ENCODE results near the gene SNIP1.
"Not testable (repeated sequence)": the region's sequence is repeated elsewhere in the genome, so short reads cannot be mapped to it uniquely, and the experiment has no call there.

SNIP1 gene

DNA sequence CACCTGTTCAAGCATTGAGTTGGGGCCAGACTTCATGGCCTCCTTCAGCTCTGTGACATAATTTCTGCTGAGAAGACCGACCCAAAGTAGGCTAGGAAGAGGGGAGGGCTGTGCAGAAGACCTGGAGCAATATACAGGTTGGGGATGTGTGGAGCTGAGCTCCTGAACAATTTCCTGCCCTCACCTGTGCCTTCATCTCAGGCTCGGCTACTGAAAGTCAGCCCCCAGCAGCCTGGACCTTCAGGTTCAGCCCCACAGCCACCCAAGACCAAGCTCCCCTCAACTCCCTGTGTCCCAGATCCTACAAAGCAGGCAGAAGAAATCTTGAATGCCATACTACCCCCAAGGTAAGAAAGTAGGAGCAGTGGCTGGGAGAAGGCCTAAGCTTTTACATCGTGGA, 3.3 kb upstream of the SNIP1 start:
- TF ChIP-seq, protein P1, sequence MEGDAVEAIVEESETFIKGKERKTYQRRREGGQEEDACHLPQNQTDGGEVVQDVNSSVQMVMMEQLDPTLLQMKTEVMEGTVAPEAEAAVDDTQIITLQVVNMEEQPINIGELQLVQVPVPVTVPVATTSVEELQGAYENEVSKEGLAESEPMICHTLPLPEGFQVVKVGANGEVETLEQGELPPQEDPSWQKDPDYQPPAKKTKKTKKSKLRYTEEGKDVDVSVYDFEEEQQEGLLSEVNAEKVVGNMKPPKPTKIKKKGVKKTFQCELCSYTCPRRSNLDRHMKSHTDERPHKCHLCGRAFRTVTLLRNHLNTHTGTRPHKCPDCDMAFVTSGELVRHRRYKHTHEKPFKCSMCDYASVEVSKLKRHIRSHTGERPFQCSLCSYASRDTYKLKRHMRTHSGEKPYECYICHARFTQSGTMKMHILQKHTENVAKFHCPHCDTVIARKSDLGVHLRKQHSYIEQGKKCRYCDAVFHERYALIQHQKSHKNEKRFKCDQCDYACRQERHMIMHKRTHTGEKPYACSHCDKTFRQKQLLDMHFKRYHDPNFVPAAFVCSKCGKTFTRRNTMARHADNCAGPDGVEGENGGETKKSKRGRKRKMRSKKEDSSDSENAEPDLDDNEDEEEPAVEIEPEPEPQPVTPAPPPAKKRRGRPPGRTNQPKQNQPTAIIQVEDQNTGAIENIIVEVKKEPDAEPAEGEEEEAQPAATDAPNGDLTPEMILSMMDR (IDR thresholded peaks at IDR 0.05), result no peak
- peak overlapping the region; percentile 61 for H3K4me3 ChIP-seq
- peak overlapping the region in 1 of 2 donors; percentile 78 for H3K27ac ChIP-seq
- DNase-seq (ENCODE audit: low spot score), result no peak

DNA sequence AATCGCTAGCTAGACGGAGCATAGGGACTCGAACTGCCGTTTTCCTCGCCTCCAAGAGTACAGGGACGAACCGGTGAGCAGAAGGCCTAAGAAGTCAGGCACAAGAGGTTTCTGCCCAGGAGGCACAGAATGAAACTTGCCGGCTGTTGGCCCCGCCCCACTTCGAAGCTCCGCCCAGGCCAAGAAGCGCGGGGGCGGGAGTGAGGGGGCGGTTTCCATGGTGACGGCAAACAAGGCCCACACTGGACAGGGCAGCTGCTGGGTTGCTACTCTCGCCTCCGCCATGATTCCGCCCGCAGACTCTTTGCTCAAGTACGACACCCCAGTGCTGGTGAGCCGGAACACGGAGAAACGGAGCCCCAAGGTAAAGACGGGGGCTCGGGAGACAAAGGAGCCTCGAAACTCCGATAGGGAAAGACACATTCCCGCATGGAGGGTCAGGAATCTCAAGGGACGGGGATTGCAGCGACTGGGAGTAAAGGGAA, 2.7 kb upstream of the SNIP1 start, which contains the start of gene DNALI1:
TSS of gene DNALI1 (plus strand) at position 229 of the 485 bp plus-strand sequence. CDS start at position 284, 55 bp downstream.
- H3K4me3 ChIP-seq, result peak within 1 kb of the TSS; percentile 61
- H3K27ac ChIP-seq, result peak within 1 kb of the TSS in 1 of 2 donors; percentile 78
- DNase-seq (ENCODE audit: low spot score), result peak; percentile 94
- TF ChIP-seq, protein P1 (IDR thresholded peaks at IDR 0.05), result no peak

DNA sequence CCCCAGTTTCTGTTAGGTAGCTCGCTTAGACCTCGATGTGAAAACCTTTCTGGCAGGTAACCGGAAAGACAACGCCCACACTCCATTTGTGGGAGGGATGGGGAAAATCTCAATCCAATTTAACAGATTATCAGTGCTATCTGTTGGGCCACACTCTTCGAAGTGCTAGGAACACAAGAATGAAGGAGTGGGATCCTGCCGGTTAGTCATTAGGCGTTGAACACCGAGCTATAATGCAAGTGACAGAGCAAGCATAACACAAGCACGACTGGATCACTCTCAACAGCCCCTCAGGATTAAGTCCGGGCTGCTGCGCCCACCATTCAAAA, 531 bp downstream of the SNIP1 start:
- H3K27ac ChIP-seq, result peak overlapping the region; percentile 85 to 90
- DNase-seq (ENCODE audit: low spot score), result no peak
- TF ChIP-seq, protein P1 (IDR thresholded peaks at IDR 0.05), result no peak
- H3K4me3 ChIP-seq, result peak overlapping the region; percentile 97

DNA sequence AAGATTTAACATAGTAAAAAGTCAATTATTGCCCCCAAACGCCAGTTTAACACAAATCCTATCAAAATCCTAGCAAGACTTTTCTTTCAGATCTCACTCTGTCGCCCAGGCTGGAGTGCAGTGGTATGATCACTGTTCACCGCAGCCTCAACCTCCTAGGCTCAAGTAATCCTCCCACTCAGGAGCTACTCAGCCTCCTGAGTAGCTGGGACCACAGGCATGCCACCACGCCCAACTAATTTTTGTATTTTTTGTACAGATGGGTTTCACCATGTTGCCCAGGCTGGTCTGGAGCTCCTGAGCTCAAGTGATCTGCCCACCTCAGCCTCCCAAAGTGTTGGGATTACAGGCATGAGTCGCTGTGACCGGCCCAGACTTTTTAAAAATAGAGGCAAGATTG, 4.8 kb downstream of the SNIP1 start:
- no peak overlapping the region for H3K4me3 ChIP-seq
- H3K27ac ChIP-seq, result no peak overlapping the region
- TF ChIP-seq, protein P1 (IDR thresholded peaks at IDR 0.05), result no peak
- DNase-seq (ENCODE audit: low spot score), result no peak

DNA sequence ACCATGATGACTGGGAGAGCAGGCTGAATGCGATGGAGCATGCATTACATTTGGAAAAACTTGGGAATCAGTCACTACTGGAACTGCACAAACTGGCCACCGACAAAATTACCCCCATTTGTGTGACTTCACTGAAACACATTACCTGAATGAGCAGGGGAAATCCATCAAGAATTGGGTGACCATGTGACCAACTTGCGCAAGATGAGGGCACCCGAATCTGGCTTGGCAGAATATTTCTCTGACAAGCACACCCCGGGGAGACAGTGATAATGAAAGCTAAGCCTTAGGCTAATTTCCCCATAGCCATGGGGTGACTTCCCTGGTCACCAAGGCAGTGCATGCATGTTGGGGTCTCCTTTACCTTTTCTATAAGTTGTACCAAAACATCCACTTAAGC, 9.1 kb downstream of the SNIP1 start:
- TF ChIP-seq, protein P1 (IDR thresholded peaks at IDR 0.05), result no peak
- H3K27ac ChIP-seq, result no peak overlapping the region
- no peak for DNase-seq (ENCODE audit: low spot score)
- H3K4me3 ChIP-seq, result no peak overlapping the region

DNA sequence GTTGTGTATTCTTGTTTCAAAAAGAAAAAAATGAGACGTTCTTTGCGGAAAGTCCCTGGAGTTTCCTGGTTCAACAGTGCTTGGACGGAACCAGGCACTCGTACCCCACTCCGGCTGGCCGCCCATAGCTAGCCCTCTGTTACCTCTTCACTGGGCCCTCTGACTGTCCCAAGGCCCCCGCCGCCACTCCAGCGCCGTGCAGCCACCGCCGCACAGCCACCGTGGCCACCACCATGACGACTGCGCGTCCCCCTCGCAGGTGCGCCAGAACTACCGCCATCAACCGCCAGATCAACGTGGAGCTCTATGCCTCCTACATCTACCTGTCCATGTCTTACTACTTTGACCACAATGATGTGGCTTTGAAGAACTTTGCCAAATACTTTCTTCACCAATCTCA, 9.6 kb downstream of the SNIP1 start:
- DNase-seq (ENCODE audit: low spot score), result no peak
- no peak overlapping the region for H3K27ac ChIP-seq
- H3K4me3 ChIP-seq, result no peak overlapping the region
- TF ChIP-seq, protein P1 (IDR thresholded peaks at IDR 0.05), result no peak

DNA sequence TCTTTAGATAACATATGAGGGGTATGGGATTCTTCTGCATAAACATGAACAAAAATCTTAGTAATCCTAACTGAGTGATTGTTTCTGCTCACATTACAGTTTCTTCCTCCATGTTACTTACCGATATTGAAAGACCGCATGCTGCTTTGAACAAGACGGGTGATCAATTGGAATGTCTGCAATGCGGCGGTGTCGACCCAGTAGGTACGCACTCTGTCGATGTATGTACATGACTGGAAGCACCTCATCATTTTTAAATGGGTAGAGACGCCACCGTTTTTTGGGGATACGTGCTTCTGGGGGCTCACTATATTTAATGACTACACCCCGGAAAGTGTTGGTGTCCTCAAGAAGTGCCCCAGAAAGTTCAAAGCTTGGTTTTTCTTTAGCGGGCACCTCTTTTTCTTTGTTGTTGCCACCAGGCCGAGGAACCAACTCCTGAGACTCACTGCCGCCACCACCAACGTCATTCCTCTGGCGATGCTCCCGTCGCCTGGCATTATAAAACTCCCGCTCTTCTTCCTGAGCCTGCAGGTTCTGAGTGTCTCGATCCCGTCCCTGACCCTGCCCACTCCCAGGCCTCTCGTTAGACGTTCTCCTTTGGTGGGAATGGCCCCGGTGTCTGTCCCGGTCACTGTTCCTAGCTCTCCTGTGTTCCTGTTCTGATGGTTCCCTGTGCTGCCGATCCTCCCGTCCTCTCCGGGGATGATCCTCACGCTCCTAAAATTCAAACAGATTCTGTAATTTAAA, 13.9 kb downstream of the SNIP1 start:
- Histone ChIP-seq H3K4me3 (no peak overlapping the region), H3K27ac (no peak overlapping the region)
- DNase-seq (ENCODE audit: low spot score), result no peak
- TF ChIP-seq, protein P1 (IDR thresholded peaks at IDR 0.05), result no peak

DNA sequence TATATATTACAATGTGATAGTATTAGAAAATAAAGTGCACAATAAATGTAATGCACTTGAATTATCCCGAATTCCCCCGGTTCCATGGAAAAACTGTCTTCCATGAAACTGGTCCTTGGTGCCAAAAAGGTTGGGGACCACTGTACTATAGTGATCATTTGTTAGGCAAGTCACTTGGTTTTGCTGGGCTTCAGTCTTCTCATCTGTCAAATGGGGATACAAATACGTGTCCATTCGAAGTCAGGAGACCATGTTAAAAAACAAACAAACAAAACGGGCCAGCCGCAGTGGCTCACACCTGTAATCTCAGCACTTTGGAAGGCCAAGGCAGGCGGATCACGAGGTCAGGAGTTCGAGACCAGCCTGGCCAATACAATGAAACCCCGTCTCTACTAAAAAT, 14.9 kb downstream of the SNIP1 start:
- not testable (repeated sequence) for H3K27ac ChIP-seq; DNase-seq (ENCODE audit: low spot score); H3K4me3 ChIP-seq

All from coronary artery (tissue), 2 donors.